GM23338 (cell line): ENCODE results near the gene CLSTN1. TPM values are rescaled to one million over a fixed set of nuclear protein-coding genes. Genes with fewer than 3 reads are reported as not detected.

ENCODE experiments used
- ATAC-seq: fragments of 200-7000 bp; cut with Tn5 transposase; 3 replicates; pipeline ENCODE4 v1.9.1; 2020
- DNase-seq: peaks from one replicate; pipeline ENCODE4 v3.0.0-alpha.2; 2015; ENCODE audit warnings: low spot score
- H2AFZ ChIP-seq: fragments of 200-600 bp; sonication (generic); 2 replicates; pipeline ENCODE4 v1.8.0; 2016; ENCODE audit warnings: antibody characterized with exemption, mild to moderate bottlenecking, moderate library complexity
- H3F3A ChIP-seq: fragments of 200-600 bp; sonication (generic); replicated peaks from 2 replicates; pipeline ENCODE4 v1.8.0; 2017; ENCODE audit warnings: antibody characterized with exemption, mixed run types, low read depth
- H3K27ac ChIP-seq: fragments of 200-600 bp; sonication (generic); 2 replicates; pipeline ENCODE4 v1.6.1; 2016; ENCODE audit warnings: low read depth
- H3K27me3 ChIP-seq: fragments of 200-600 bp; sonication (generic); 2 replicates; pipeline ENCODE4 v1.8.0; 2016; ENCODE audit warnings: mild to moderate bottlenecking, mixed run types, moderate library complexity; ENCODE audit not compliant: insufficient read depth
- H3K36me3 ChIP-seq: fragments of 200-600 bp; sonication (generic); 2 replicates; pipeline ENCODE4 v1.8.0; 2016; ENCODE audit warnings: mild to moderate bottlenecking; ENCODE audit not compliant: insufficient read depth
- H3K4me1 ChIP-seq: fragments of 200-600 bp; sonication (generic); 2 replicates; pipeline ENCODE4 v1.8.0; 2016; ENCODE audit warnings: mild to moderate bottlenecking, moderate library complexity; ENCODE audit not compliant: insufficient read depth
- H3K4me2 ChIP-seq: fragments of 200-600 bp; sonication (generic); 2 replicates; pipeline ENCODE4 v1.7.1; 2017; ENCODE audit warnings: mixed run types
- H3K4me3 ChIP-seq: fragments of 200-600 bp; sonication (generic); 2 replicates; pipeline ENCODE4 v1.6.1; 2016; ENCODE audit warnings: mixed run types
- H3K79me2 ChIP-seq: fragments of 200-600 bp; sonication (generic); replicated peaks from 2 replicates; pipeline ENCODE4 v1.8.0; 2017; ENCODE audit warnings: mild to moderate bottlenecking; ENCODE audit not compliant: insufficient read depth
- H3K9me2 ChIP-seq: fragments of 200-600 bp; sonication (generic); 2 replicates; pipeline ENCODE4 v1.8.0; 2017; ENCODE audit not compliant: insufficient read depth
- H4K20me1 ChIP-seq: fragments of 200-600 bp; sonication (generic); replicated peaks from 2 replicates; pipeline ENCODE4 v1.8.0; 2017; ENCODE audit warnings: mild to moderate bottlenecking; ENCODE audit not compliant: insufficient read depth
- H3K27ac Mint-ChIP-seq: 2 replicates; pipeline ENCODE4 v1.8.0; 2020; ENCODE audit warnings: inconsistent platforms, mild to moderate bottlenecking, moderate library complexity, mixed read lengths
- H3K27me3 Mint-ChIP-seq: 3 replicates; pipeline ENCODE4 v1.8.0; 2022; ENCODE audit warnings: low read depth, mild to moderate bottlenecking, moderate library complexity, mixed read lengths, inconsistent platforms; ENCODE audit not compliant: insufficient read depth, poor library complexity
- H3K36me3 Mint-ChIP-seq: 3 replicates; pipeline ENCODE4 v1.8.0; 2021; ENCODE audit warnings: low read depth, mild to moderate bottlenecking, inconsistent platforms, moderate library complexity, mixed read lengths
- H3K4me1 Mint-ChIP-seq: 3 replicates; pipeline ENCODE4 v1.8.0; 2020; ENCODE audit warnings: mild to moderate bottlenecking, inconsistent platforms, mixed read lengths
- H3K4me3 Mint-ChIP-seq: 3 replicates; pipeline ENCODE4 v1.8.0; 2021; ENCODE audit warnings: moderate library complexity, mild to moderate bottlenecking, inconsistent platforms, mixed read lengths
- H3K9me3 Mint-ChIP-seq: 3 replicates; pipeline ENCODE4 v1.8.0; 2020; ENCODE audit warnings: moderate library complexity, mild to moderate bottlenecking, inconsistent platforms, mixed read lengths
- CREB1 ChIP-seq: fragments of 250-450 bp; sonication (Bioruptor Pico); IDR thresholded peaks from 2 replicates; pipeline ENCODE4 v1.5.0; 2020; ENCODE audit warnings: low read depth, mild to moderate bottlenecking, moderate library complexity
- EZH2 ChIP-seq: fragments of 200-600 bp; sonication (generic); IDR thresholded peaks from one replicate; pipeline ENCODE4 v1.8.0; 2017; ENCODE audit warnings: antibody characterized with exemption, mild to moderate bottlenecking, low read depth; ENCODE audit not compliant: unreplicated experiment
- EZH2phosphoT487 ChIP-seq: fragments of 200-600 bp; sonication (generic); IDR thresholded peaks from one replicate; pipeline ENCODE4 v1.8.1; 2018; ENCODE audit warnings: antibody characterized with exemption; ENCODE audit not compliant: unreplicated experiment
- JUNB ChIP-seq: IDR thresholded peaks from one replicate; pipeline ENCODE4 v1.6.1; 2016; ENCODE audit warnings: antibody characterized with exemption; ENCODE audit not compliant: unreplicated experiment
- NANOG ChIP-seq: IDR thresholded peaks from 2 replicates; pipeline ENCODE4 v1.6.1; 2016; ENCODE audit warnings: antibody characterized with exemption, borderline replicate concordance
- POLR2AphosphoS5 ChIP-seq: IDR thresholded peaks from 2 replicates; pipeline ENCODE4 v1.6.1; 2016; ENCODE audit warnings: antibody characterized with exemption, low read depth
- STAT1 ChIP-seq: IDR thresholded peaks from one replicate; pipeline ENCODE4 v1.6.1; 2016; ENCODE audit warnings: antibody characterized with exemption; ENCODE audit not compliant: unreplicated experiment
- ZNF114 ChIP-seq: fragments of 250-450 bp; sonication (Bioruptor Pico); IDR thresholded peaks from 2 replicates; pipeline ENCODE4 v1.5.0; 2020; ENCODE audit warnings: mild to moderate bottlenecking, moderate library complexity
- ZNF331 ChIP-seq: fragments of 250-450 bp; sonication (Bioruptor Pico); IDR thresholded peaks from 2 replicates; pipeline ENCODE4 v1.5.0; 2020; ENCODE audit warnings: low read depth, mild to moderate bottlenecking, moderate library complexity
- polyA plus RNA-seq: library from polyadenylated mRNA; unstranded; fragments of >200 nt; fragmentation: Nextera tagmentation; extraction: Ambion mirVana; gene quantifications from 2 replicates; pipeline ENCODE4 v1.2.1, GENCODE V29; 2016
- total RNA-seq: library from RNA; depleted of rRNA; stranded (reverse); fragments of >200 nt; shearing (Covaris generic); gene quantifications from 2 replicates; pipeline ENCODE4 v1.2.3, GENCODE V29; 2014
- TF ChIP-seq, protein P1 (sequence below), 2 experiments: fragments of 200-600 bp in 1 of 2; sonication (generic) in 1 of 2; conservative IDR thresholded peaks; 2 replicates each; pipeline versions ENCODE4 v1.5.1 to v1.6.1; 2016 to 2017; ENCODE audit warnings: antibody characterized with exemption in 2 of 2, low read depth in 2 of 2, mild to moderate bottlenecking in 2 of 2, moderate library complexity in 1 of 2
- TF ChIP-seq, protein P2 (sequence below): IDR thresholded peaks from 2 replicates; pipeline ENCODE4 v1.6.1; 2016; ENCODE audit warnings: antibody characterized with exemption
- TF ChIP-seq, protein P3 (sequence below): fragments of 250-450 bp; sonication (Bioruptor Pico); IDR thresholded peaks from 2 replicates; pipeline ENCODE4 v1.5.0; 2020; ENCODE audit warnings: mild to moderate bottlenecking, moderate library complexity
- TF ChIP-seq, protein P4 (sequence below): IDR thresholded peaks from one replicate; pipeline ENCODE4 v1.6.1; 2018; ENCODE audit warnings: antibody characterized with exemption; ENCODE audit not compliant: unreplicated experiment

Gene CLSTN1
- total and polyA plus RNA-seq, 2 experiments from 2014 or later = 38.5 to 66.2 TPM

DNA sequence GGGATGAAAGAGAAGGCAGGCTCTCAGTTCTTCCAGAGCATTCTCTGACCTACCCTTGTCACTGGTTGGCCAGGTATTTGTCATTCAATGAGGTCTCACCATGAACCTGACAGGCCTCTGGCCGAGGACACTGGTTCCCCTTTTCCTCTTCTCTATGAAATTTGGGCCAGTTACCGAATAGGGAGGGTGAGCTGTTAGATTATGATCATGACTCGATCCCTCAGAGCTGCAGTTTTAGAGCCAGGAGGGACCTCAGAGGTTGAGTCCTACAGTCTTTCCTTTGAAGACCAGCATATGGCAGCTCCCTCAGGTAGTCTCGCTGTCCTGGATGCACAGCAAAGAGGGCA lies 29.5 kb upstream of the CLSTN1 start:
- TF ChIP-seq STAT1 (no peak), NANOG (no peak), POLR2AphosphoS5 (no peak), EZH2phosphoT487 (no peak), ZNF331 (CRISPR knock-in tag) (no peak), EZH2 (no peak), ZNF114 (CRISPR knock-in tag) (no peak), JUNB (no peak), CREB1 (CRISPR knock-in tag) (no peak)
- TF ChIP-seq, protein P1, sequence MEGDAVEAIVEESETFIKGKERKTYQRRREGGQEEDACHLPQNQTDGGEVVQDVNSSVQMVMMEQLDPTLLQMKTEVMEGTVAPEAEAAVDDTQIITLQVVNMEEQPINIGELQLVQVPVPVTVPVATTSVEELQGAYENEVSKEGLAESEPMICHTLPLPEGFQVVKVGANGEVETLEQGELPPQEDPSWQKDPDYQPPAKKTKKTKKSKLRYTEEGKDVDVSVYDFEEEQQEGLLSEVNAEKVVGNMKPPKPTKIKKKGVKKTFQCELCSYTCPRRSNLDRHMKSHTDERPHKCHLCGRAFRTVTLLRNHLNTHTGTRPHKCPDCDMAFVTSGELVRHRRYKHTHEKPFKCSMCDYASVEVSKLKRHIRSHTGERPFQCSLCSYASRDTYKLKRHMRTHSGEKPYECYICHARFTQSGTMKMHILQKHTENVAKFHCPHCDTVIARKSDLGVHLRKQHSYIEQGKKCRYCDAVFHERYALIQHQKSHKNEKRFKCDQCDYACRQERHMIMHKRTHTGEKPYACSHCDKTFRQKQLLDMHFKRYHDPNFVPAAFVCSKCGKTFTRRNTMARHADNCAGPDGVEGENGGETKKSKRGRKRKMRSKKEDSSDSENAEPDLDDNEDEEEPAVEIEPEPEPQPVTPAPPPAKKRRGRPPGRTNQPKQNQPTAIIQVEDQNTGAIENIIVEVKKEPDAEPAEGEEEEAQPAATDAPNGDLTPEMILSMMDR (conservative IDR thresholded peaks at IDR 0.05; ENCODE audit: low read depth in 2 of 2) = no peak
- TF ChIP-seq, protein P2, sequence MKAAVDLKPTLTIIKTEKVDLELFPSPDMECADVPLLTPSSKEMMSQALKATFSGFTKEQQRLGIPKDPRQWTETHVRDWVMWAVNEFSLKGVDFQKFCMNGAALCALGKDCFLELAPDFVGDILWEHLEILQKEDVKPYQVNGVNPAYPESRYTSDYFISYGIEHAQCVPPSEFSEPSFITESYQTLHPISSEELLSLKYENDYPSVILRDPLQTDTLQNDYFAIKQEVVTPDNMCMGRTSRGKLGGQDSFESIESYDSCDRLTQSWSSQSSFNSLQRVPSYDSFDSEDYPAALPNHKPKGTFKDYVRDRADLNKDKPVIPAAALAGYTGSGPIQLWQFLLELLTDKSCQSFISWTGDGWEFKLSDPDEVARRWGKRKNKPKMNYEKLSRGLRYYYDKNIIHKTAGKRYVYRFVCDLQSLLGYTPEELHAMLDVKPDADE = no peak
- TF ChIP-seq, protein P3, sequence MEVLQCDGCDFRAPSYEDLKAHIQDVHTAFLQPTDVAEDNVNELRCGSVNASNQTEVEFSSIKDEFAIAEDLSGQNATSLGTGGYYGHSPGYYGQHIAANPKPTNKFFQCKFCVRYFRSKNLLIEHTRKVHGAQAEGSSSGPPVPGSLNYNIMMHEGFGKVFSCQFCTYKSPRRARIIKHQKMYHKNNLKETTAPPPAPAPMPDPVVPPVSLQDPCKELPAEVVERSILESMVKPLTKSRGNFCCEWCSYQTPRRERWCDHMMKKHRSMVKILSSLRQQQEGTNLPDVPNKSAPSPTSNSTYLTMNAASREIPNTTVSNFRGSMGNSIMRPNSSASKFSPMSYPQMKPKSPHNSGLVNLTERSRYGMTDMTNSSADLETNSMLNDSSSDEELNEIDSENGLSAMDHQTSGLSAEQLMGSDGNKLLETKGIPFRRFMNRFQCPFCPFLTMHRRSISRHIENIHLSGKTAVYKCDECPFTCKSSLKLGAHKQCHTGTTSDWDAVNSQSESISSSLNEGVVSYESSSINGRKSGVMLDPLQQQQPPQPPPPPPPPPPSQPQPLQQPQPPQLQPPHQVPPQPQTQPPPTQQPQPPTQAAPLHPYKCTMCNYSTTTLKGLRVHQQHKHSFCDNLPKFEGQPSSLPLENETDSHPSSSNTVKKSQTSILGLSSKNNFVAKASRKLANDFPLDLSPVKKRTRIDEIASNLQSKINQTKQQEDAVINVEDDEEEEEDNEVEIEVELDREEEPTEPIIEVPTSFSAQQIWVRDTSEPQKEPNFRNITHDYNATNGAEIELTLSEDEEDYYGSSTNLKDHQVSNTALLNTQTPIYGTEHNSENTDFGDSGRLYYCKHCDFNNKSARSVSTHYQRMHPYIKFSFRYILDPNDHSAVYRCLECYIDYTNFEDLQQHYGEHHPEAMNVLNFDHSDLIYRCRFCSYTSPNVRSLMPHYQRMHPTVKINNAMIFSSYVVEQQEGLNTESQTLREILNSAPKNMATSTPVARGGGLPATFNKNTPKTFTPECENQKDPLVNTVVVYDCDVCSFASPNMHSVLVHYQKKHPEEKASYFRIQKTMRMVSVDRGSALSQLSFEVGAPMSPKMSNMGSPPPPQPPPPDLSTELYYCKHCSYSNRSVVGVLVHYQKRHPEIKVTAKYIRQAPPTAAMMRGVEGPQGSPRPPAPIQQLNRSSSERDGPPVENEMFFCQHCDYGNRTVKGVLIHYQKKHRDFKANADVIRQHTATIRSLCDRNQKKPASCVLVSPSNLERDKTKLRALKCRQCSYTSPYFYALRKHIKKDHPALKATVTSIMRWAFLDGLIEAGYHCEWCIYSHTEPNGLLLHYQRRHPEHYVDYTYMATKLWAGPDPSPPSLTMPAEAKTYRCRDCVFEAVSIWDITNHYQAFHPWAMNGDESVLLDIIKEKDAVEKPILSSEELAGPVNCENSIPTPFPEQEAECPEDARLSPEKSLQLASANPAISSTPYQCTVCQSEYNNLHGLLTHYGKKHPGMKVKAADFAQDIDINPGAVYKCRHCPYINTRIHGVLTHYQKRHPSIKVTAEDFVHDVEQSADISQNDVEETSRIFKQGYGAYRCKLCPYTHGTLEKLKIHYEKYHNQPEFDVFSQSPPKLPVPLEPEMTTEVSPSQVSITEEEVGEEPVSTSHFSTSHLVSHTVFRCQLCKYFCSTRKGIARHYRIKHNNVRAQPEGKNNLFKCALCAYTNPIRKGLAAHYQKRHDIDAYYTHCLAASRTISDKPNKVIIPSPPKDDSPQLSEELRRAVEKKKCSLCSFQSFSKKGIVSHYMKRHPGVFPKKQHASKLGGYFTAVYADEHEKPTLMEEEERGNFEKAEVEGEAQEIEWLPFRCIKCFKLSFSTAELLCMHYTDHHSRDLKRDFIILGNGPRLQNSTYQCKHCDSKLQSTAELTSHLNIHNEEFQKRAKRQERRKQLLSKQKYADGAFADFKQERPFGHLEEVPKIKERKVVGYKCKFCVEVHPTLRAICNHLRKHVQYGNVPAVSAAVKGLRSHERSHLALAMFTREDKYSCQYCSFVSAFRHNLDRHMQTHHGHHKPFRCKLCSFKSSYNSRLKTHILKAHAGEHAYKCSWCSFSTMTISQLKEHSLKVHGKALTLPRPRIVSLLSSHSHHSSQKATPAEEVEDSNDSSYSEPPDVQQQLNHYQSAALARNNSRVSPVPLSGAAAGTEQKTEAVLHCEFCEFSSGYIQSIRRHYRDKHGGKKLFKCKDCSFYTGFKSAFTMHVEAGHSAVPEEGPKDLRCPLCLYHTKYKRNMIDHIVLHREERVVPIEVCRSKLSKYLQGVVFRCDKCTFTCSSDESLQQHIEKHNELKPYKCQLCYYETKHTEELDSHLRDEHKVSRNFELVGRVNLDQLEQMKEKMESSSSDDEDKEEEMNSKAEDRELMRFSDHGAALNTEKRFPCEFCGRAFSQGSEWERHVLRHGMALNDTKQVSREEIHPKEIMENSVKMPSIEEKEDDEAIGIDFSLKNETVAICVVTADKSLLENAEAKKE (CRISPR knock-in tag) = no peak
- TF ChIP-seq, protein P4, sequence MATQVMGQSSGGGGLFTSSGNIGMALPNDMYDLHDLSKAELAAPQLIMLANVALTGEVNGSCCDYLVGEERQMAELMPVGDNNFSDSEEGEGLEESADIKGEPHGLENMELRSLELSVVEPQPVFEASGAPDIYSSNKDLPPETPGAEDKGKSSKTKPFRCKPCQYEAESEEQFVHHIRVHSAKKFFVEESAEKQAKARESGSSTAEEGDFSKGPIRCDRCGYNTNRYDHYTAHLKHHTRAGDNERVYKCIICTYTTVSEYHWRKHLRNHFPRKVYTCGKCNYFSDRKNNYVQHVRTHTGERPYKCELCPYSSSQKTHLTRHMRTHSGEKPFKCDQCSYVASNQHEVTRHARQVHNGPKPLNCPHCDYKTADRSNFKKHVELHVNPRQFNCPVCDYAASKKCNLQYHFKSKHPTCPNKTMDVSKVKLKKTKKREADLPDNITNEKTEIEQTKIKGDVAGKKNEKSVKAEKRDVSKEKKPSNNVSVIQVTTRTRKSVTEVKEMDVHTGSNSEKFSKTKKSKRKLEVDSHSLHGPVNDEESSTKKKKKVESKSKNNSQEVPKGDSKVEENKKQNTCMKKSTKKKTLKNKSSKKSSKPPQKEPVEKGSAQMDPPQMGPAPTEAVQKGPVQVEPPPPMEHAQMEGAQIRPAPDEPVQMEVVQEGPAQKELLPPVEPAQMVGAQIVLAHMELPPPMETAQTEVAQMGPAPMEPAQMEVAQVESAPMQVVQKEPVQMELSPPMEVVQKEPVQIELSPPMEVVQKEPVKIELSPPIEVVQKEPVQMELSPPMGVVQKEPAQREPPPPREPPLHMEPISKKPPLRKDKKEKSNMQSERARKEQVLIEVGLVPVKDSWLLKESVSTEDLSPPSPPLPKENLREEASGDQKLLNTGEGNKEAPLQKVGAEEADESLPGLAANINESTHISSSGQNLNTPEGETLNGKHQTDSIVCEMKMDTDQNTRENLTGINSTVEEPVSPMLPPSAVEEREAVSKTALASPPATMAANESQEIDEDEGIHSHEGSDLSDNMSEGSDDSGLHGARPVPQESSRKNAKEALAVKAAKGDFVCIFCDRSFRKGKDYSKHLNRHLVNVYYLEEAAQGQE = no peak
- no peak overlapping the region for H2AFZ ChIP-seq
- Mint-ChIP-seq H3K4me1 (peaks cover 29% of the 10 kb centered on the region), H3K36me3 (peaks cover 24% of the 10 kb centered on the region), H3K4me3 (no peak overlapping the region), H3K27ac (no peak overlapping the region), H3K27me3 (peaks cover 2% of the 10 kb centered on the region), H3K9me3 (peaks cover 7% of the 10 kb centered on the region; the same call in 1 of the 3 replicates)
- H3K27me3 ChIP-seq = no peaks in the 10 kb centered on the region
- DNase-seq (no peak), ATAC-seq (no peak)
- no peak overlapping the region for H3K27ac ChIP-seq
- H3F3A ChIP-seq = 0 out of 2 replicates have a peak, but pooled peaks cover 2% of the 10 kb centered on the region
- H3K79me2 ChIP-seq = no peaks in the 10 kb centered on the region
- no peak overlapping the region for H3K4me2 ChIP-seq
- no peaks in the 10 kb centered on the region for H3K9me2 ChIP-seq
- H4K20me1 ChIP-seq = no peaks in the 10 kb centered on the region
- H3K36me3 ChIP-seq = no peaks in the 10 kb centered on the region
- H3K4me3 ChIP-seq = no peak overlapping the region
- no peaks in the 10 kb centered on the region; the same call in 1 of the 2 replicates for H3K4me1 ChIP-seq
